Measurements from ENCODE around the gene TTC9.
A peak's percentile ranks its signal among the peaks of the same experiment; 100 is the strongest.
"Not testable (repeated sequence)": the region's sequence is repeated elsewhere in the genome, so short reads cannot be mapped to it uniquely, and the experiment has no call there.

The TTC9 gene

DNA sequence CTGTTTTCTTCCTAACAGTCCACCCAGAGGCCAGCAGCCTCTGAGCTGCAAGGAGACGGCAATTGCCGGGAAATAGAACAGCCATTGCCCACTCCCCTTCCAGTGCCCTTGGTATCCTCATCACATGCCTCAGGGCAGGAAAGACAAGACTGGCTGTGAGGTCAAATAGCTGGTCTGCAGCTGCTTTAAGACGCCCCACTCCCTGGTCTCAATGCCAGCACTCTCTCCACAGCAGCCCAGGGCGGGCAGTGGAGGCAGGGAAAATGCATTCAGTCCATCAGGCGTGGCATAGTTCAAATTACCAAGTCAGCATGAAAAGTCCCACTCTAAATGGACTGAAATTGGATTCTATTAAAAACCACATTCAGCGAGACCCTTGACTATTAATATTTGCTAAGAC, 35.6 kb downstream of the TTC9 start:
- no peak for DNase-seq (ENCODE audit: low read depth, low spot score)

GRCh38 chr14:70680748-70681147, 39.0 kb downstream of the TTC9 start:
- DNase-seq (ENCODE audit: low read depth, low spot score), result no peak

DNA sequence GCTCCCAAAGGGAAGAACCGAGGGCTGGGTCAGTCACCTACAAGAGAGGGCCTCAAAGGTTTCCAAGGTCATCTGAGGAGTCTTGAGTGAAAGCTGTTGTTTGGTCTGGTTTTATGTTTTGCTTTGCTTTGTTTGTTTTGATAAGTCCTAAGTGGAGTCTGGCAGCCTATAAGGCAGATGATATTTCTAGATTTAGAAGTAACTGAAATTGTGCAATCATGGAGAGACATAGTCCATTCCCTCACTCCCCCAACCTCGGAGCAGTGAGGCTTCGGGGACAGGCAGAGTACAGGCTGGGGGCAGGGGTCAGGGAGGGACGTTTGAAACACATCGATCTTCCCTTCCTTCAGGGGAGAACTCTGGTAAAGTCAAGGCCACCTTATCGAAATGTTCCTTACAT, 42.3 kb downstream of the TTC9 start:
- no peak for DNase-seq (ENCODE audit: low read depth, low spot score)

DNA sequence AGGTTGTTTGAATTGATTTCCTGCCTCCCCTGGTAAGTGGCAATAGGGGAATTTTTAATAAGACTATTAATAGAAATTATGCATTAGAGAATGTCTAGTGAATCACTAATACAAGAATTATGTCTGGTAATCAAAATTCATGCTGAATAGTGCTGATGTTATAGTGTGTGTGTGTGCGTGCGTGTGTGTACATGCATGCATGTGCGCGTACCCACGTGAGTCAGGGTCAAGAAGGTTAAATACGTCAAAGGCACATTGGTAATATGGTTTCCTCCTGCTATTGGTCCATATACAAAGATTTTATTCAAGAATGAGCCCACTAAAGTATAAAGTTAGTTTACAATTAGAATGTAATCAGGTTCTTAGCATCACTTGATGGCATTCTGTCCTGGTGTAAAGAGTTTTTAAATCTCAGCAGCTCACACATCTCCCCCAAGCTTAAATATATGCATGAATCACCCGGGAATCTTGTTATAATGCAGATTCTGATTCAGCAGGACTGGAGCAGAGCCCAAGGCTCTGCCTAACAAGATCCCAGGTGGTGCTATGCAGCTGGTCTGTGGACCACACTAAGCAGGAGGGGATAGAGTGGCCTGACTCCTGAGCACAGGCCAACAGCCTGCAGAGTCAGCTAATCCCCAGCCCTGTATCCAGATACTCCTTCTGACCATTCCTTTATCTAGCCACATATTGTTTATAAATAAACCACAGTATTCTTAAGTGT, 43.9 kb downstream of the TTC9 start:
- DNase-seq (ENCODE audit: low read depth, low spot score), result no peak

DNA sequence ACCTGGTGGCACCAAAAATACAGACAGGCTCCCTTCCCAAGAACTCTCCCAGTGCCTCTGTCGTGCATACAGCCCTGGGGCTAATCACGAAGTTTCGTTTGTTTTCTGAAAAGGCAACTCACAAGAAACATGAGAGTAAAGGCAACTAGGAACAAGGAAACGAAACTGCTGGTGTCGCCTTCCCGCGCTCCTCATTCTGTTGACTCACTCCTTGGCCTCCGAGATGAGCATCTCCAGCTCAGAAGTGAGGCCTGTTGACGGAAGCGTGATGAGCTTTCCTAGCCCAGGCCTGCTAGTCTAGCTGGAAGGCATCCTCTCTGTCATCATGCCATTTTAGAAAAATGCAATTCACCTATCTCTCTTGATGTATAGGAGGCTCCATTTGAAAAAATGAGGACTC, 50.5 kb downstream of the TTC9 start:
- DNase-seq (ENCODE audit: low read depth, low spot score), result peak; percentile 76

GRCh38 chr14:70696026-70696425, 54.3 kb downstream of the TTC9 start:
- DNase-seq (ENCODE audit: low read depth, low spot score), result no peak

GRCh38 chr14:70697701-70698100, 56.0 kb downstream of the TTC9 start:
- DNase-seq (ENCODE audit: low read depth, low spot score), result no peak

DNA sequence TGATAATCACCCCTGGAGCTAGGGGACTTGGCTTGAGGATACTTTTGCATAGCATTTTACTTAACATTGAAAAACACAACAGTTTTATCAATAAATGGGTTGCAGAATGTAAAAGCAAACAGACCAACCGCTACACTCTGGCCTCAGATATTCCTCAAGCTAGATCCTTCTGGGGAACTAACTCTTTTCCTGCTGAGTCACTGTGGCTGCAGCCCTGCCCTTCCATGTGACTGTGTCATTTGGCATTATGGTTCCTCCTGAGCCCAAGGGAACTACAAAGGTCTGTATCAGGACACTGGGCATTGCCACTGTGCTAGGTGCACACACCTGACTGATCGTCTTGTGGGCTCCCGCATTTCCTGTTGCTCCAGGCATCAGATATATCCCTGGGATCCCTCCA, 56.6 kb downstream of the TTC9 start:
- no peak for DNase-seq (ENCODE audit: low read depth, low spot score)

GRCh38 chr14:70699646-70700045, 57.9 kb downstream of the TTC9 start:
- DNase-seq (ENCODE audit: low read depth, low spot score), result no peak

DNA sequence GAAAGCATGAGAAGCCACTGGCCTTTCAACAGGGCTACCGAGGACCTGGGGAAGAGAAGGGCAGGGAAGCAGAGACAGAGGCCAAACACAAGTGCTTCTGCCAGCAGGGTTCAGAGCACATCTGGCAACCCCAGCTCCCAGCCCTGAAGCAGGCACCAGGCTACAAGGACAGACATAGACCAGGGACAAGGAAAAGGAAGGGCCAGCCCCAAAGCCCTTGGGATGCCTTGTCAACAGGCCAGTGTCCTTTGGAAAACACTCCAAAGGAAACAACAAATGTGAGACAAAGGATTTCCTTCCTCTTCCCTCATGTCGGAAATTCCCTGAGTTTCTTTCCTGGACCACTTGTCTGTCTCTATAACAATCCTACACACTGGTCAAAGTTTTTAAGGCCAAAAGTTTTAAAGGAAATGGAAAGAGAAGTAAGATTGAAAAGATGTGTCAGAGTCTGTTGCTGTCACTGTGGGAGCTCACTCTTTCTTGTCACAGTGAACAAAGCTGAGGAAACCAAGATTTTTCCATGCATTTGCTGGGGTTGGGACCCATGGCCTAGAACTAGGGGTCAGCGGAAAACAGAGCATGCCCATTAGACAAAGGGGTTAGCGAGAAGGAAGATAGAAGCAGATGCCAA, 59.4 kb downstream of the TTC9 start:
- no peak for DNase-seq (ENCODE audit: low read depth, low spot score)

DNA sequence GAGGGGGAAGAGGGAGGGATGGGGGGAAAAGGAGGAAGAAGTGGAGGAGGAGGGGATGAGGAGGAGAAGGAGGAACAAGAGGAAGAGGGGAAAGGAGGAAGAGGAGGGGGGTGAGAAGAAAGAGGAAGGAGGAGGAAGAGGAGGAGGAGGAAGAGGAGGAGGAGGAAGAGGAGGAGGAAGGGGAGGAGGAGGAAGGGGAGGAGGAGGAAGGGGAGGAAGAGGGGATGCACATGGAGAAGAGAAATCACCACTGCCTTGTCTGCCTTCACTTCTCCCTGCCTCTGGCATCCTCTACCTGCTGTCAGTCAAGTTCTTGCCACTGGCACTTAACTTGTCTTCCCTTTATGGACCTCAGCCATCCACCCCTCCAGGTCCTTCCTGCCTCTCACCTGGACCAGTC, 59.9 kb downstream of the TTC9 start:
- no peak for DNase-seq (ENCODE audit: low read depth, low spot score)

DNA sequence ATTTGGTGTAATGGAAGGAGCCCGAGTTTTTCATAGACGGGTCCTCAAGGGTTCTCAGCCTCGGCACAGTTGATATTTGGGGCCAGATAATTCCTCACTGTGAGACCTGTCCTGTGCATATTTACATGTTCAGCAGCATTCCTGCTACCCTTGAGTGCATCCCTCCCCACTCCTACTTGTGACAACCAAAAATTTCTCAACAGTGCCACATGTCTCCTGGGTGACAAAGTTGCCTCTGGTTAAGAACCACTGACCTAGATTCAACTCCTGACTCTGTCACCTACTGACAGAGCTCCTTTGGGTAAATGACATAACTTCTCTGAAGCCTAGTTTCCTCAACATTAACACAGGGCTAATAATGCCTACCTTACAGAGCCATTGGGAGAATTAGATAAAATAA, 60.4 kb downstream of the TTC9 start:
- no peak for DNase-seq (ENCODE audit: low read depth, low spot score)

- not testable (repeated sequence) for DNase-seq (ENCODE audit: low read depth, low spot score)
Measured at GRCh38 chr14:70703621-70704168, 62.0 kb downstream of the TTC9 start.

DNA sequence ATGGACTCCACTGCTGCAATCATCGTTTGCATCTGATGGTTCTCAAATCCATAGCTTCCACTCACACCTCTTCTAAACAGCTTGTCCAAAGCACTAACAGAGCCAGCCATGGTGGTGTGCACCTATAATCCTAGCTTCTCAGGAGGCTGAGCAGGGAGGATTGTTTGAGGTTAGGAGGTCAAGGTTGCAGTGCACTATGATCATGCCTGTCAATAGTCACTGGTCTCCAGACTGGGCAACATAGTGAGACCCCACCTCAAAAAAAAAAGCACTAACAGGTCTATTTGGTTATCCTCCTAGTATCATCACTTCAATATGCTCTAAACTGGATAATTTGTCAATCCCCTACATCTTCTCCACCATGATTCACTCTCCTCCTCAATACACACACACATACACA, 63.2 kb downstream of the TTC9 start:
- DNase-seq (ENCODE audit: low read depth, low spot score), result no peak

- no peak for DNase-seq (ENCODE audit: low read depth, low spot score)
Measured at GRCh38 chr14:70706177-70706576, 64.5 kb downstream of the TTC9 start.

DNA sequence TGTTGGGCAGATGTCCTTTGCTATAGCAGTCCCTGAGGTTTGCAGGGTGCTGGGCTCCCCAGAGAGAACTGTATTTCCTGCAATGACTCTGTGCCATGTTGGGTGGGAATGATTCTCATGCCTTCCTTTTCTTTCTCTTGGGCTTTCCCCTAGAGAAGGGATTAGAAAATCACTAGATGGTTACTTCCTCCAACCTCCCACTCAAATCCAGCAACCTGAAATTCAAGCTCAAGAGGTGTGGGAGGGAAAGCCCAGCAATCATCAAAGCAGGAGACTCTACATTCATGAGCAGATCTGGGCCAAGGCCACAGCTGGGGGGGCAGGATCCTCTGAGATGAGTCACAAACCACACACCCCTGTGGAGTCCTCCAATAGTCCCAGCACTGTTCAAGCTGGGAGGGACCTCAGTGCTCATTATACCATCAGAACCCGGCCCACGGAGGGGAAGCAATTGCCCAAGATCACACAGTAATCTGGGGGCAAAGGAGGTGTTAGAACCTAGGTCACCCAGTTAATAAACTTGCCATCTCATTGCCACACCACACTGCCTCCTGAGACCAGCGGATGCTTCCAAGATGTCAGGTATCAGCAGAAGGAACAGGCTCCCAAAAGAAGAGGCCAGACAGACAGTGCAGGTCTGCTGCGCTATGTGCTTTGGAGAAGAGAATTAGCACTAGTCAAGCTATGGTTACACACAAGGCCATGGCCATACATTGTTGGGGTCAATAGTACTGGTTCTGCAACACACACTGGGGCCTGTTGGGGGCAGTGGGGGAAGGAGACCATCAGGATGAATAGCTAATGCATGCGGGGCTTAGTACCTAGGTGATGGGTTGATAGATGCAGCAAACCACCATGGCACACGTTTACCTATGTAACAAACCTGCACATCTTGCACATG, 65.7 kb downstream of the TTC9 start:
- DNase-seq (ENCODE audit: low read depth, low spot score), result no peak

GRCh38 chr14:70708717-70709570, 67.2 kb downstream of the TTC9 start:
- DNase-seq (ENCODE audit: low read depth, low spot score), result peak; percentile 73

- peak; percentile 41 for DNase-seq (ENCODE audit: low read depth, low spot score)
Measured at GRCh38 chr14:70709726-70710382, 68.1 kb downstream of the TTC9 start.

GRCh38 chr14:70711451-70711850, 69.7 kb downstream of the TTC9 start:
- no peak for DNase-seq (ENCODE audit: low read depth, low spot score)

DNA sequence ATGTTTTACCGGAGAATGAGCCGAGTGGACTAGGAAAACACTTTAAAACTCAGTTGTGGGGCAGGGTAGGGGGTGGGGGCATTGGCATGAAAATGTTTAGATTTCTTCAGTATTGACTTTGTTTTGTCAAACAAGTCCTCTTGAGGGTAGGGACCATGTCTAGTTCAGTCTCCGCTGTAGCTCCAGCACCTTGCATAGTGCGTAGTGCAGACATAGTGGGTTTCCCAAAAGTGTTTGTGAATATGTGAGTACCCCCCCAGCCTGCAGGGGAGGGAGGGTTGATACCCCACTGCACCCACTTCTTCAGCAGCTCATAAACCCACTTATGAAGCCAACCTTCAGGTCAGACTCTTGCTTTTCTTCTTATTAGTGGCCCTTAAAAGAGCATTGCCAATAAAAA, 71.4 kb downstream of the TTC9 start:
- DNase-seq (ENCODE audit: low read depth, low spot score), result no peak

DNA sequence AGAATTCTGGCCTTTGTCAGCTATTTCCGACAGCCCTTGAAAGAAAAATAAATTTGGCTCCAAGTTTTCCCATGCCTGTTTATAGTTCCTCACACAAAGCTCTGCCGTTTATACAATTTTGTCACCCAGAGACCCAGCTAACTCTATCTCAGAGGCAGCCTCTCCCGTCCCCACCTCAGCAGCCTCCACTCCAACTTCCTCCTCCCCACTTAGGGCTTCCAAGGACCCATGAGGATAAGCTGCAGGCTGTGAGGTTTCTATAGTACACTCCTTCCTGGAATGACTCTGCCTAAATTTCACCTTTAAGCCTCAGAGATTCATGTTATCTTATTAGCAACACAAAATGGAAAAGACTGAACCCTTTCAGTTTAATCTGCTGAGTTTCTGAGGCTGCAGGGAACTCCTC, 71.8 kb downstream of the TTC9 start:
- DNase-seq (ENCODE audit: low read depth, low spot score), result no peak
